Measurements from ENCODE around the gene IGDCC3. TPM values are rescaled to one million over a fixed set of nuclear protein-coding genes. Genes with fewer than 3 reads are reported as not detected.

The IGDCC3 gene
- total and polyA plus RNA-seq, 3 donors from 2014 or later, result 5.8 to 6.5 (median 6.5) TPM

DNA sequence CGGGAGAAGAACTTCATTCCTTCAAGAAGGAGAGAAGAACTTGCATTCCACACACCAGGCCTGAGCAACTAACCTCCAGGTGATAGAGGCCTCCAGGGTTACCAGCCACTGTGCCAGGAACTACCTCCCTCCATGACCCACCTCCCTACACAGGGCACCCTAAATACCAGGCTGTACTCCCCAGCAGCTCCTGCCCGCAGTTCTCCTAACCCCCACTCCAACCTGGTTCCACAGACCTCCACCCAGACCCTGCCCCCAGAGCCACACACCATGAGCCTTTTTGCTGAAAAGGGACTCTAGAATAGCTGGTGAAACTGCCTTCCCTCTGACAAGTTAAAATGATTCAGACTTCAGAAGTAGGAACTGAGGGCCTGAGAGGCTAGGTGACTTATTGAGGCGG is 8.2 kb downstream of the IGDCC3 start:
- H3K9me3 ChIP-seq, result no peaks in the 10 kb centered on the region
- DNase-seq, result no peak
- H3K36me3 ChIP-seq (ENCODE audit: low read depth, missing control alignments), result no peaks in the 10 kb centered on the region
- H3K4me1 ChIP-seq, result no peaks in the 10 kb centered on the region
- H3K4me3 ChIP-seq, result no peak overlapping the region
- TF ChIP-seq CTCF (IDR thresholded peaks at IDR 0.05) (no peak), POLR2A (IDR thresholded peaks at IDR 0.05) (no peak)
- 95 to 97% methylated on average over 3 of the region's 3 CpGs for WGBS, 2 donors
- intact Hi-C loops (cut with DNase I; ENCODE audit: low total_unique reads), result no loop called here
- H3K27me3 ChIP-seq, result no peaks in the 10 kb centered on the region
- H3K27ac ChIP-seq, result no peak overlapping the region

DNA sequence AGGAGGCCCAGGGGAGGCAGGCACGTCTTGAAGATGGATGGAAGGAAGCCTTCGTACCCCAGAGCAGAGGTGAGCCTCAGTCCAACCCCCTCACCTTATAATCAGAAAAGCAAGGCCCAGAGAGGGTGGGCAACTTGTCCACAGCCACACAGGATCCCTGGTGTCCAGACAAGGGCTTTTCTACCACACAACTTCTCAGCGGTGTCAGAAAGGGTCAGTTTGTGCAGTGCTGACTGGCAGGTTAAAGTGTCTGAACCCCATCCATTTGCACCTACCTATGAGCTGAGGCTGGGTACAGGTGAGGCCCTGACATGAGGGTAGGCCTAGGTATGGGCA is 8.6 kb downstream of the IGDCC3 start:
- H3K9me3 ChIP-seq, result no peaks in the 10 kb centered on the region
- no peaks in the 10 kb centered on the region for H3K4me1 ChIP-seq
- no peak overlapping the region for H3K4me3 ChIP-seq
- no peak for DNase-seq
- H3K27ac ChIP-seq, result no peak overlapping the region
- intact Hi-C loops (cut with DNase I; ENCODE audit: low total_unique reads), result no loop called here
- H3K27me3 ChIP-seq, result no peaks in the 10 kb centered on the region
- no peaks in the 10 kb centered on the region for H3K36me3 ChIP-seq (ENCODE audit: low read depth, missing control alignments)
- TF ChIP-seq POLR2A (IDR thresholded peaks at IDR 0.05) (no peak), CTCF (IDR thresholded peaks at IDR 0.05) (no peak)
- WGBS, 2 donors, result 89 to 98% methylated on average over 3 of the region's 3 CpGs

- intact Hi-C loops (cut with DNase I; ENCODE audit: low total_unique reads), result no loop called here
- Histone ChIP-seq H3K36me3 (ENCODE audit: low read depth, missing control alignments) (no peaks in the 10 kb centered on the region), H3K27ac (no peak overlapping the region), H3K4me3 (no peak overlapping the region), H3K27me3 (no peaks in the 10 kb centered on the region), H3K4me1 (no peaks in the 10 kb centered on the region), H3K9me3 (no peaks in the 10 kb centered on the region)
- WGBS, 2 donors, result 69 to 72% methylated on average over 12 of the region's 12 CpGs
- TF ChIP-seq CTCF (IDR thresholded peaks at IDR 0.05) (no peak), POLR2A (IDR thresholded peaks at IDR 0.05) (no peak)
- DNase-seq, result no peak
Observed at GRCh38 chr15:65368302-65369211, 9.2 kb downstream of the IGDCC3 start.

DNA sequence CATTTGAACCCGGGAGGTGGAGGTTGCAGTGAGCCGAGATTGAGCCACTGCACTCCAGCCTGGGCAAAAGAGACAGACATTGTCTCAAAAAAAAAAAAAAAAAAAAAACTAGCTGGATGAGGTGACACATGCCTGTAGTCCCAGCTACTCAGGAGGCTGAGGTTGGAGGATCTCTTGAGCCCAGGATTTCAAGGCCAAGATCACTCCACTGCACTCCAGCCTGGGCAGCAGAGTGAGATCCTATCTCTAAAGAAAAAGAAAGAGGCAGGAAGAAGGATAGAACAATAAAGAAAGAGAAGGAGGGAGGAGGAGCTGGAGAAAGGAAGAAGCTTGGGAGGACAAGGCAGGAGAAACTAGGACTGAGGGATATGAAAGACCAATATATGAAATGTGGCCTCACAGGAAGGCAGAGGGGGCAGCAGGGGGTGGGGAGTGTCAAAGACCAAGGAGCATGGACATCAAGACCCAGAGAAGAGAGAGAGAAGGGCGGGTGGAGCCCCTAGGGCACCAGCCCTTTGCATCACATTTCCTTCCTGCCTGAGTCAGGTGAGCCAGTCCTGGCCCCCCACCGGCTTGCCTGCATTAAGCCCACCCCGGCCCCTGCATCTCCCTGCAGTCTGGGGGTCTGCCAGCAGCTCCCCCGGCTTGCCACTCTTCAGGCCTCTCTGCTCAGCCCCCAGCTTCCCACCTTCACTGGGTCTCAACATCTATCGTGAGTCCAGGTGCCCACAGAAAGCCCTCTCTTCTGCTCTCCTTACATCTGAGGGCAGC is 11.5 kb downstream of the IGDCC3 start:
- H3K9me3 ChIP-seq, result no peaks in the 10 kb centered on the region
- no peaks in the 10 kb centered on the region for H3K4me1 ChIP-seq
- H3K36me3 ChIP-seq (ENCODE audit: low read depth, missing control alignments), result no peaks in the 10 kb centered on the region
- DNase-seq, result no peak
- H3K4me3 ChIP-seq, result no peak overlapping the region
- no peak for TF ChIP-seq POLR2A (IDR thresholded peaks at IDR 0.05)
- no peak for TF ChIP-seq CTCF (IDR thresholded peaks at IDR 0.05)
- intact Hi-C loops (cut with DNase I; ENCODE audit: low total_unique reads), result no loop called here
- WGBS, 2 donors, result 88 to 89% methylated on average over 7 of the region's 7 CpGs
- no peak overlapping the region for H3K27ac ChIP-seq
- H3K27me3 ChIP-seq, result no peaks in the 10 kb centered on the region

All from testis (tissue), 3 donors.